HEK293 (cell line): ENCODE measurements around the gene ADAMTSL5.

Experiments used
- FEZF1 ChIP-seq: fragments of 450-650 bp; formaldehyde crosslinking; IDR thresholded peaks from 2 replicates; pipeline ENCODE4 v1.5.1; 2016; ENCODE audit warnings: missing biosample characterization, missing genetic modification characterization
- GLI2 ChIP-seq: fragments of 450-650 bp; formaldehyde crosslinking; IDR thresholded peaks from 2 replicates; pipeline ENCODE4; 2017; ENCODE audit warnings: missing biosample characterization, missing genetic modification characterization, low read depth, borderline replicate concordance
- GLI4 ChIP-seq: fragments of 450-650 bp; formaldehyde crosslinking; IDR thresholded peaks from 2 replicates; pipeline ENCODE4 v1.5.1; 2016; ENCODE audit warnings: missing biosample characterization, missing genetic modification characterization
- GLIS2 ChIP-seq: fragments of 450-650 bp; formaldehyde crosslinking; IDR thresholded peaks from 2 replicates; pipeline ENCODE4 v1.5.1; 2016; ENCODE audit warnings: missing biosample characterization, missing genetic modification characterization
- HOXD13 ChIP-seq: sonication (generic); formaldehyde crosslinking; IDR thresholded peaks from 2 replicates; pipeline ENCODE4 v1.8.0; 2022; ENCODE audit warnings: missing genetic modification reagents, borderline replicate concordance
- KLF9 ChIP-seq: fragments of 450-650 bp; formaldehyde crosslinking; IDR thresholded peaks from 2 replicates; pipeline ENCODE4 v1.5.1; 2016; ENCODE audit warnings: missing biosample characterization, missing genetic modification characterization, low read depth
- RBAK ChIP-seq: fragments of 450-650 bp; formaldehyde crosslinking; IDR thresholded peaks from 2 replicates; pipeline ENCODE4 v1.5.1; 2016; ENCODE audit warnings: missing biosample characterization, missing genetic modification characterization
- REST ChIP-seq: fragments of 450-650 bp; formaldehyde crosslinking; IDR thresholded peaks from 2 replicates; pipeline ENCODE4 v1.5.1; 2016; ENCODE audit warnings: missing biosample characterization, missing genetic modification characterization
- TSHZ1 ChIP-seq: fragments of 450-650 bp; formaldehyde crosslinking; IDR thresholded peaks from 2 replicates; pipeline ENCODE4 v1.5.1; 2016; ENCODE audit warnings: missing biosample characterization, missing genetic modification characterization, borderline replicate concordance
- ZBTB6 ChIP-seq: fragments of 450-650 bp; formaldehyde crosslinking; IDR thresholded peaks from 2 replicates; pipeline ENCODE4 v1.5.1; 2017; ENCODE audit warnings: missing biosample characterization, missing genetic modification characterization
- ZNF114 ChIP-seq: fragments of 450-650 bp; formaldehyde crosslinking; IDR thresholded peaks from 2 replicates; pipeline ENCODE4 v1.5.0; 2017; ENCODE audit warnings: missing biosample characterization, missing genetic modification characterization
- ZNF140 ChIP-seq: fragments of 450-650 bp; formaldehyde crosslinking; IDR thresholded peaks from 2 replicates; pipeline ENCODE4 v1.5.1; 2016; ENCODE audit warnings: missing biosample characterization, missing genetic modification characterization
- ZNF157 ChIP-seq: fragments of 450-650 bp; formaldehyde crosslinking; IDR thresholded peaks from 2 replicates; pipeline ENCODE4 v1.5.1; 2016; ENCODE audit warnings: missing biosample characterization, missing genetic modification characterization
- ZNF16 ChIP-seq: fragments of 450-650 bp; formaldehyde crosslinking; IDR thresholded peaks from 2 replicates; pipeline ENCODE4 v1.5.1; 2016; ENCODE audit warnings: low read depth, missing biosample characterization, missing genetic modification characterization
- ZNF175 ChIP-seq: fragments of 450-650 bp; formaldehyde crosslinking; IDR thresholded peaks from 2 replicates; pipeline ENCODE4 v1.5.1; 2016; ENCODE audit warnings: missing biosample characterization, missing genetic modification characterization
- ZNF2 ChIP-seq: fragments of 450-650 bp; formaldehyde crosslinking; IDR thresholded peaks from 2 replicates; pipeline ENCODE4 v1.5.1; 2016; ENCODE audit warnings: missing biosample characterization, missing genetic modification characterization
- ZNF223 ChIP-seq: fragments of 450-650 bp; formaldehyde crosslinking; IDR thresholded peaks from 2 replicates; pipeline ENCODE4 v1.5.1; 2016; ENCODE audit warnings: missing biosample characterization, missing genetic modification characterization
- ZNF266 ChIP-seq: fragments of 450-650 bp; formaldehyde crosslinking; IDR thresholded peaks from 2 replicates; pipeline ENCODE4 v1.5.1; 2016; ENCODE audit warnings: missing biosample characterization, missing genetic modification characterization, low read depth
- ZNF292 ChIP-seq: fragments of 450-650 bp; formaldehyde crosslinking; IDR thresholded peaks from 2 replicates; pipeline ENCODE4 v1.5.1; 2016; ENCODE audit warnings: low read depth, missing biosample characterization, missing genetic modification characterization, borderline replicate concordance
- ZNF335 ChIP-seq: fragments of 450-650 bp; formaldehyde crosslinking; conservative IDR thresholded peaks from 2 replicates; pipeline ENCODE4 v1.5.1; 2016; ENCODE audit warnings: missing biosample characterization, missing genetic modification characterization
- ZNF366 ChIP-seq: fragments of 450-650 bp; formaldehyde crosslinking; conservative IDR thresholded peaks from 2 replicates; pipeline ENCODE4 v1.5.1; 2016; ENCODE audit warnings: missing biosample characterization, missing genetic modification characterization
- ZNF391 ChIP-seq: fragments of 450-650 bp; formaldehyde crosslinking; IDR thresholded peaks from 2 replicates; pipeline ENCODE4 v1.5.1; 2016; ENCODE audit warnings: low read depth, missing biosample characterization, missing genetic modification characterization, borderline replicate concordance
- ZNF394 ChIP-seq: fragments of 450-650 bp; formaldehyde crosslinking; IDR thresholded peaks from 2 replicates; pipeline ENCODE4 v1.5.1; 2016; ENCODE audit warnings: missing biosample characterization, missing genetic modification characterization, mild to moderate bottlenecking, moderate library complexity, borderline replicate concordance
- ZNF416 ChIP-seq: fragments of 450-650 bp; formaldehyde crosslinking; IDR thresholded peaks from 2 replicates; pipeline ENCODE4 v1.5.1; 2016; ENCODE audit warnings: missing biosample characterization, missing genetic modification characterization
- ZNF449 ChIP-seq: fragments of 450-650 bp; formaldehyde crosslinking; IDR thresholded peaks from 2 replicates; pipeline ENCODE4 v1.5.1; 2017; ENCODE audit warnings: missing biosample characterization, mild to moderate bottlenecking, missing genetic modification characterization, moderate library complexity
- ZNF558 ChIP-seq: fragments of 450-650 bp; formaldehyde crosslinking; IDR thresholded peaks from 2 replicates; pipeline ENCODE4 v1.5.1; 2016; ENCODE audit warnings: missing biosample characterization, missing genetic modification characterization
- ZNF624 ChIP-seq: fragments of 450-650 bp; formaldehyde crosslinking; IDR thresholded peaks from 2 replicates; pipeline ENCODE4 v1.5.1; 2017; ENCODE audit warnings: missing biosample characterization, missing genetic modification characterization
- ZNF654 ChIP-seq: fragments of 450-650 bp; formaldehyde crosslinking; IDR thresholded peaks from 2 replicates; pipeline ENCODE4 v1.5.1; 2016; ENCODE audit warnings: low read depth, missing biosample characterization, missing genetic modification characterization
- ZNF704 ChIP-seq: fragments of 450-650 bp; formaldehyde crosslinking; IDR thresholded peaks from 2 replicates; pipeline ENCODE4 v1.5.1; 2016; ENCODE audit warnings: missing biosample characterization, missing genetic modification characterization

Gene ADAMTSL5

GRCh38 chr19:1503089-1503924, 9.5 kb downstream of the ADAMTSL5 start (continued):
- TF ChIP-seq GLI2 (no peak), ZNF114 (tag by site-specific recombination) (no peak), RBAK (tag by site-specific recombination) (no peak), ZNF223 (tag by site-specific recombination) (peak; percentile 91), HOXD13 (CRISPR knock-in tag) (no peak), ZNF366 (no peak), ZNF394 (tag by site-specific recombination) (peak; percentile 56; the same call in 1 of the 2 replicates), ZNF140 (tag by site-specific recombination) (no peak), ZNF175 (no peak), ZNF624 (tag by site-specific recombination) (no peak), ZNF449 (tag by site-specific recombination) (no peak), FEZF1 (tag by site-specific recombination) (peak; percentile 11; the same call in 1 of the 2 replicates), ZNF704 (tag by site-specific recombination) (no peak), ZNF266 (tag by site-specific recombination) (no peak), TSHZ1 (0 out of 2 replicates have a peak, but pooled peaks have one; percentile 44), ZNF2 (peak; percentile 87; the same call in 1 of the 2 replicates), GLIS2 (peak; percentile 87), ZBTB6 (tag by site-specific recombination) (0 out of 2 replicates have a peak, but pooled peaks have one; percentile 21), ZNF558 (tag by site-specific recombination) (no peak), ZNF157 (tag by site-specific recombination) (no peak), ZNF16 (no peak), ZNF335 (tag by site-specific recombination) (peak; percentile 99), ZNF654 (no peak), ZNF416 (tag by site-specific recombination) (no peak), KLF9 (tag by site-specific recombination) (0 out of 2 replicates have a peak, but pooled peaks have one; percentile 16), GLI4 (tag by site-specific recombination) (no peak), ZNF292 (tag by site-specific recombination) (no peak), ZNF391 (peak; percentile 42; the same call in 1 of the 2 replicates), REST (tag by site-specific recombination) (no peak)
